Testis (tissue), 3 donors: ENCODE results near the gene APOA4. TPM values are rescaled to one million over a fixed set of nuclear protein-coding genes. Genes with fewer than 3 reads are reported as not detected.

Source experiments
- DNase-seq: peaks from one replicate; pipeline ENCODE4 v3.0.0-alpha.2; 2019
- H3K27ac ChIP-seq, 2 donors: fragments of 200-600 bp; sonication (generic); one replicate each; pipeline ENCODE4 v1.5.1; 2019
- H3K27me3 ChIP-seq: fragments of 200-600 bp; sonication (generic); one replicate; pipeline ENCODE4 v1.5.1; 2019
- H3K36me3 ChIP-seq: fragments of 200-600 bp; sonication (generic); one replicate; pipeline ENCODE4 v1.5.1; 2017; ENCODE audit warnings: low read depth; ENCODE audit errors: missing control alignments
- H3K4me1 ChIP-seq: fragments of 200-600 bp; sonication (generic); one replicate; pipeline ENCODE4 v1.5.1; 2019
- H3K4me3 ChIP-seq, 2 donors: fragments of 200-600 bp; sonication (generic); one replicate each; pipeline ENCODE4 v1.5.1; 2017 to 2019
- H3K9me3 ChIP-seq: fragments of 200-600 bp; sonication (generic); one replicate; pipeline ENCODE4 v1.5.1; 2017
- CTCF ChIP-seq, 3 experiments: fragments of 450-650 bp in 2 of 3; fragments of 200-600 bp in 1 of 3; sonication (generic) in 1 of 3; IDR thresholded peaks; one replicate each; pipeline ENCODE4 v1.5.1; 2016 to 2019; ENCODE audit warnings: antibody characterized with exemption in 3 of 3, mild to moderate bottlenecking in 2 of 3, moderate library complexity in 1 of 3
- POLR2A ChIP-seq: fragments of 450-650 bp; IDR thresholded peaks from one replicate; pipeline ENCODE4 v1.6.1; 2017; ENCODE audit warnings: antibody characterized with exemption, mild to moderate bottlenecking, moderate library complexity
- WGBS, 2 donors: methylation state at CpG; one replicate each; pipeline ENCODE4 v1.1.5; 2018; 5-methylcytosine and 5-hydroxymethylcytosine counted together
- intact Hi-C: fragments of 100-400 bp; cut with DNase I; formaldehyde crosslinking; loops from one replicate; pipeline ENCODE4 v1.15.1; 2023; ENCODE audit warnings: low total_unique reads
- polyA plus RNA-seq: library from polyadenylated mRNA; stranded (reverse); fragments of 350-450 nt; fragmentation: Illumina TruSeq; extraction: RNeasy Lipid Tissue Mini Kit (QIAGEN cat#74804); gene quantifications from one replicate; pipeline ENCODE4 v1.2.3, GENCODE V29; 2014; ENCODE audit warnings: low read depth, low replicate concordance; ENCODE audit not compliant: insufficient read depth
- total RNA-seq, 2 donors: library from RNA; depleted of rRNA; stranded (reverse); fragments of >200 nt; gene quantifications; one replicate each; pipeline ENCODE4 v1.2.3, GENCODE V29; 2016

APOA4 gene
- total and polyA plus RNA-seq, 3 donors from 2014 or later = not detected

- TF ChIP-seq CTCF (IDR thresholded peaks at IDR 0.05) (no peak), POLR2A (no peak)
These were observed 30.0 kb downstream of the APOA4 start for GRCh38 chr11:116792869-116793771.

GRCh38 chr11:116792144-116792868 is 30.8 kb downstream of the APOA4 start:
- Histone ChIP-seq H3K9me3 (no peaks in the 10 kb centered on the region), H3K4me1 (peaks cover 11% of the 10 kb centered on the region), H3K27me3 (no peaks in the 10 kb centered on the region), H3K4me3 (no peak overlapping the region), H3K27ac (no peak overlapping the region), H3K36me3 (no peaks in the 10 kb centered on the region)
- intact Hi-C loops = loop anchor here (5.0 kb wide), 1 partner anchor 315 kb away; no protein-coding TSS in a partner anchor
- no peak for DNase-seq
- 79 to 81% methylated on average over 6 to 8 of the region's 8 CpGs for WGBS, 2 donors
- no peak for TF ChIP-seq CTCF (IDR thresholded peaks at IDR 0.05)
- no peak for TF ChIP-seq POLR2A

More at GRCh38 chr11:116792869-116793771, 30.0 kb downstream of the APOA4 start:
- Histone ChIP-seq H3K4me3 (no peak overlapping the region), H3K27ac (no peak overlapping the region), H3K4me1 (peaks cover 11% of the 10 kb centered on the region), H3K36me3 (no peaks in the 10 kb centered on the region), H3K9me3 (no peaks in the 10 kb centered on the region), H3K27me3 (no peaks in the 10 kb centered on the region)
- intact Hi-C loops = loop anchor here (5.0 kb wide), 1 partner anchor 314 kb away; no protein-coding TSS in a partner anchor
- no peak for DNase-seq
- WGBS, 2 donors = 64 to 65% methylated on average over 8 of the region's 8 CpGs

GRCh38 chr11:116791813-116792143 is 31.3 kb downstream of the APOA4 start, which contains the start of gene APOA5:
Gene APOA5, minus strand, starts transcription at chr11:116791879. Its CDS starts 19 bp downstream, at chr11:116791860.
- TF ChIP-seq POLR2A = no peak
- no peak for TF ChIP-seq CTCF (IDR thresholded peaks at IDR 0.05)
- intact Hi-C loops = loop anchor here (5.0 kb wide), 1 partner anchor 316 kb away; no protein-coding TSS in a partner anchor
- no peak for DNase-seq
- WGBS, 2 donors = 80 to 88% methylated on average over 5 to 7 of the region's 7 CpGs
- Histone ChIP-seq H3K9me3 (no peaks in the 10 kb centered on the region), H3K4me1 (peaks cover 11% of the 10 kb centered on the region), H3K36me3 (no peaks in the 10 kb centered on the region), H3K27me3 (no peaks in the 10 kb centered on the region), H3K27ac (no peak within 1 kb of the TSS), H3K4me3 (no peak within 1 kb of the TSS)

- H3K27me3 ChIP-seq = no peaks in the 10 kb centered on the region
- H3K27ac ChIP-seq = no peak overlapping the region
- 10 to 21% methylated on average over 15 to 31 of the region's 31 CpGs for WGBS, 2 donors
- DNase-seq = peak; percentile 89
- H3K4me3 ChIP-seq = no peak overlapping the region
- no peak for TF ChIP-seq POLR2A
- TF ChIP-seq CTCF (IDR thresholded peaks at IDR 0.05) = peak; percentile 90 to 93 (median 92)
- peaks cover 11% of the 10 kb centered on the region for H3K4me1 ChIP-seq
- intact Hi-C loops = loop anchor here (5.0 kb wide), 1 partner anchor 316 kb away; no protein-coding TSS in a partner anchor
- no peaks in the 10 kb centered on the region for H3K9me3 ChIP-seq
- no peaks in the 10 kb centered on the region for H3K36me3 ChIP-seq
These were observed 31.9 kb downstream of the APOA4 start for GRCh38 chr11:116791002-116791812.
